ENCODE data around the gene ARHGEF12. TPM values are rescaled to one million over a fixed set of nuclear protein-coding genes. Genes with fewer than 3 reads are reported as not detected.

ARHGEF12 gene
- total and polyA plus RNA-seq, 10 of the 15 experiments (the other 5 are each of a cell fraction or from before 2014, with no cell fraction given), result 2.7 to 40.8 (median 20.9) TPM

- Histone ChIP-seq H3K9me3 (replicated peaks; ENCODE audit: control insufficient read depth, insufficient read depth, low read length) (no peaks in the 10 kb centered on the region), H3K4me1 (ENCODE audit: control insufficient read depth, insufficient read depth, low read length) (no peaks in the 10 kb centered on the region), H3K4me2 (ENCODE audit: control insufficient read depth, insufficient read depth) (no peak overlapping the region), H4K20me1 (ENCODE audit: control insufficient read depth, insufficient read depth) (no peaks in the 10 kb centered on the region), H3K9ac (ENCODE audit: control insufficient read depth, insufficient read depth, low read length) (no peak overlapping the region), H3K27ac (ENCODE audit: control insufficient read depth, insufficient read depth) (no peak overlapping the region), H3K79me2 (ENCODE audit: control insufficient read depth, insufficient read depth, low read length) (no peaks in the 10 kb centered on the region), H2AFZ (ENCODE audit: control insufficient read depth, low read depth, low read length) (no peak overlapping the region), H3K27me3 (replicated peaks in 1 of 2; ENCODE audit: control insufficient read depth in 2 of 2, insufficient read depth in 2 of 2, low read length in 1 of 2) (no peaks in the 10 kb centered on the region; a peak in 1 of 4 replicates), H3K36me3 (ENCODE audit: control insufficient read depth in 2 of 2, insufficient read depth in 2 of 2, low read length in 1 of 2) (no peaks in the 10 kb centered on the region), H3K4me3 (no peak overlapping the region)
- ATAC-seq, result no peak
- in situ Hi-C loops (cut with MboI) (no loop called here), intact Hi-C loops (cut with micrococcal nuclease; ENCODE audit: unreplicated experiment) (no loop called here)
- 0% methylated on average over 2 of the region's 2 CpGs for WGBS (ENCODE audit: insufficient coverage, insufficient replicate concordance, low lambda C conversion rate, missing lambda C conversion rate)
- ChIA-PET RAD21 (ENCODE audit: unreplicated experiment) (no interaction called here), CTCF (no interaction called here), POLR2A (no interaction called here), SMC1A (ENCODE audit: uncharacterized antibody, unreplicated experiment) (no interaction called here)
- no TSS peak for BruUV-seq (replicated peaks)
- no peak for FAIRE-seq
- no peak for DNase-seq (ENCODE audit: low read depth, low spot score)
- TF ChIP-seq HDGF (IDR thresholded peaks at IDR 0.05) (no peak), ATF7 (IDR thresholded peaks at IDR 0.05; ENCODE audit: low read depth) (no peak), MEF2A (IDR thresholded peaks at IDR 0.05; ENCODE audit: insufficient read depth, low read depth, low read length) (no peak), CEBPB (IDR thresholded peaks at IDR 0.05; ENCODE audit: borderline replicate concordance in 1 of 2, low read depth in 2 of 2, low read length in 2 of 2) (no peak), SMAD1 (IDR thresholded peaks at IDR 0.05; ENCODE audit: low read depth, partially characterized antibody) (no peak), BHLHE40 (IDR thresholded peaks at IDR 0.05; ENCODE audit: borderline replicate concordance in 1 of 2, low read depth in 2 of 2, low read length in 1 of 2) (no peak), PAX8 (IDR thresholded peaks at IDR 0.05) (no peak), CBX3 (IDR thresholded peaks at IDR 0.05; ENCODE audit: borderline replicate concordance, low read depth) (no peak), POLR2AphosphoS2 (IDR thresholded peaks at IDR 0.05; ENCODE audit: low read depth, low read length) (no peak), ZBTB40 (IDR thresholded peaks at IDR 0.05; ENCODE audit: borderline replicate concordance) (no peak), NR2C2 (IDR thresholded peaks at IDR 0.05; ENCODE audit: borderline replicate concordance, control insufficient read depth, insufficient read length, low read depth) (no peak)
- TF ChIP-seq, protein P1, sequence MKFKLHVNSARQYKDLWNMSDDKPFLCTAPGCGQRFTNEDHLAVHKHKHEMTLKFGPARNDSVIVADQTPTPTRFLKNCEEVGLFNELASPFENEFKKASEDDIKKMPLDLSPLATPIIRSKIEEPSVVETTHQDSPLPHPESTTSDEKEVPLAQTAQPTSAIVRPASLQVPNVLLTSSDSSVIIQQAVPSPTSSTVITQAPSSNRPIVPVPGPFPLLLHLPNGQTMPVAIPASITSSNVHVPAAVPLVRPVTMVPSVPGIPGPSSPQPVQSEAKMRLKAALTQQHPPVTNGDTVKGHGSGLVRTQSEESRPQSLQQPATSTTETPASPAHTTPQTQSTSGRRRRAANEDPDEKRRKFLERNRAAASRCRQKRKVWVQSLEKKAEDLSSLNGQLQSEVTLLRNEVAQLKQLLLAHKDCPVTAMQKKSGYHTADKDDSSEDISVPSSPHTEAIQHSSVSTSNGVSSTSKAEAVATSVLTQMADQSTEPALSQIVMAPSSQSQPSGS (IDR thresholded peaks at IDR 0.05; ENCODE audit: low read length), result no peak
- TF ChIP-seq, protein P2, sequence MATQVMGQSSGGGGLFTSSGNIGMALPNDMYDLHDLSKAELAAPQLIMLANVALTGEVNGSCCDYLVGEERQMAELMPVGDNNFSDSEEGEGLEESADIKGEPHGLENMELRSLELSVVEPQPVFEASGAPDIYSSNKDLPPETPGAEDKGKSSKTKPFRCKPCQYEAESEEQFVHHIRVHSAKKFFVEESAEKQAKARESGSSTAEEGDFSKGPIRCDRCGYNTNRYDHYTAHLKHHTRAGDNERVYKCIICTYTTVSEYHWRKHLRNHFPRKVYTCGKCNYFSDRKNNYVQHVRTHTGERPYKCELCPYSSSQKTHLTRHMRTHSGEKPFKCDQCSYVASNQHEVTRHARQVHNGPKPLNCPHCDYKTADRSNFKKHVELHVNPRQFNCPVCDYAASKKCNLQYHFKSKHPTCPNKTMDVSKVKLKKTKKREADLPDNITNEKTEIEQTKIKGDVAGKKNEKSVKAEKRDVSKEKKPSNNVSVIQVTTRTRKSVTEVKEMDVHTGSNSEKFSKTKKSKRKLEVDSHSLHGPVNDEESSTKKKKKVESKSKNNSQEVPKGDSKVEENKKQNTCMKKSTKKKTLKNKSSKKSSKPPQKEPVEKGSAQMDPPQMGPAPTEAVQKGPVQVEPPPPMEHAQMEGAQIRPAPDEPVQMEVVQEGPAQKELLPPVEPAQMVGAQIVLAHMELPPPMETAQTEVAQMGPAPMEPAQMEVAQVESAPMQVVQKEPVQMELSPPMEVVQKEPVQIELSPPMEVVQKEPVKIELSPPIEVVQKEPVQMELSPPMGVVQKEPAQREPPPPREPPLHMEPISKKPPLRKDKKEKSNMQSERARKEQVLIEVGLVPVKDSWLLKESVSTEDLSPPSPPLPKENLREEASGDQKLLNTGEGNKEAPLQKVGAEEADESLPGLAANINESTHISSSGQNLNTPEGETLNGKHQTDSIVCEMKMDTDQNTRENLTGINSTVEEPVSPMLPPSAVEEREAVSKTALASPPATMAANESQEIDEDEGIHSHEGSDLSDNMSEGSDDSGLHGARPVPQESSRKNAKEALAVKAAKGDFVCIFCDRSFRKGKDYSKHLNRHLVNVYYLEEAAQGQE (IDR thresholded peaks at IDR 0.05; ENCODE audit: low read depth, low read length), result no peak
Observed at GRCh38 chr11:120538707-120539106, 202.5 kb downstream of the ARHGEF12 start.
